Measurements from ENCODE around the gene CDK14.

DNA sequence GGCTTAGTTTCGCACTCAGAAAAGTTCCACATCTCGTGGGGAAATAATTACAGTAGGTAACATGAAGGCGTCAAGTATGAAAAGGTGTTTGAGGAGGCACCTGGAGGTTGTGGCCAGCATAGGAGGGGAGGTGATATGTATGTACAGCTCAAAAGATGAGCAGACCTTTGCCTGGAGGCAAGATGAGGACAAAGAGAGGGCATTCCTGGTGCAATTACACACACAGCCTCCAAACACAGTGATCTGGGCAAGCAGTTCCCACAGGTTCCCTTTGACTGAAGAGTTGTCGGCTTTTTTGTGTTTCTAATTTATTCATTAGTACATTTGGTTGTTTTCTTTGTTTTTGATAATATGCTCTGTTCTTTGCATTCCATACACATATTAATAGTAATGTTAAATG, 46.9 kb downstream of the CDK14 start:
- TF ChIP-seq CTCF (IDR thresholded peaks at IDR 0.05) (no peak), POLR2A (IDR thresholded peaks at IDR 0.05) (no peak), POLR2AphosphoS5 (IDR thresholded peaks at IDR 0.05) (no peak), EP300 (IDR thresholded peaks at IDR 0.05) (no peak)
